GM12874 (cell line): Measurements from ENCODE around the gene PXMP2.

ENCODE experiments used
- TF ChIP-seq, protein P1 (sequence below): IDR thresholded peaks from 2 replicates; pipeline ENCODE4 v1.5.1; 2011; ENCODE audit warnings: low read depth, mild to moderate bottlenecking, control low read depth, low read length, moderate library complexity; ENCODE audit not compliant: insufficient read depth

PXMP2 gene

GRCh38 chr12:132672116-132672515 is 15.3 kb upstream of the PXMP2 start:
- TF ChIP-seq, protein P1, sequence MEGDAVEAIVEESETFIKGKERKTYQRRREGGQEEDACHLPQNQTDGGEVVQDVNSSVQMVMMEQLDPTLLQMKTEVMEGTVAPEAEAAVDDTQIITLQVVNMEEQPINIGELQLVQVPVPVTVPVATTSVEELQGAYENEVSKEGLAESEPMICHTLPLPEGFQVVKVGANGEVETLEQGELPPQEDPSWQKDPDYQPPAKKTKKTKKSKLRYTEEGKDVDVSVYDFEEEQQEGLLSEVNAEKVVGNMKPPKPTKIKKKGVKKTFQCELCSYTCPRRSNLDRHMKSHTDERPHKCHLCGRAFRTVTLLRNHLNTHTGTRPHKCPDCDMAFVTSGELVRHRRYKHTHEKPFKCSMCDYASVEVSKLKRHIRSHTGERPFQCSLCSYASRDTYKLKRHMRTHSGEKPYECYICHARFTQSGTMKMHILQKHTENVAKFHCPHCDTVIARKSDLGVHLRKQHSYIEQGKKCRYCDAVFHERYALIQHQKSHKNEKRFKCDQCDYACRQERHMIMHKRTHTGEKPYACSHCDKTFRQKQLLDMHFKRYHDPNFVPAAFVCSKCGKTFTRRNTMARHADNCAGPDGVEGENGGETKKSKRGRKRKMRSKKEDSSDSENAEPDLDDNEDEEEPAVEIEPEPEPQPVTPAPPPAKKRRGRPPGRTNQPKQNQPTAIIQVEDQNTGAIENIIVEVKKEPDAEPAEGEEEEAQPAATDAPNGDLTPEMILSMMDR, result no peak

DNA sequence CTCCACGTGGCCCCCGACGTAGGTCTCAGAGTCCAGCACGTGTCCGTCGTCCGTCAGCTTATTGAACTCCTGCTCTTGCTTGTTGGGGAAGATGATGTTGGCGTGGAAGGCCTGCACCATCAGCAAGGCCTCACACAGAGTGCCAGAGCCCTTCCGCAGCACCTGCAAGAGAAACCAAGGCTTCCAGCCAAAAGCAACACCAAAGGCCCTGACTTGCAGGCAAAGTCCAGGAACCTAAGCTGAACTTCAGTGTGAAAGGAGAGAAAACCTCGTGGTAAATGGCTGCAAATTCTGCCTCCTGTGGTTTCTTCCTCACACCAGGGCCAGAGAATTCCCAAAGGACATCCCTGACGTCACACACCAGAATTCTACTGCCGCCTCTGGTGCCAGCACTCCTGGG is 14.7 kb upstream of the PXMP2 start:
- TF ChIP-seq, protein P1, result no peak

- TF ChIP-seq, protein P1, result no peak
Measured at GRCh38 chr12:132673288-132674179, 13.9 kb upstream of the PXMP2 start.

DNA sequence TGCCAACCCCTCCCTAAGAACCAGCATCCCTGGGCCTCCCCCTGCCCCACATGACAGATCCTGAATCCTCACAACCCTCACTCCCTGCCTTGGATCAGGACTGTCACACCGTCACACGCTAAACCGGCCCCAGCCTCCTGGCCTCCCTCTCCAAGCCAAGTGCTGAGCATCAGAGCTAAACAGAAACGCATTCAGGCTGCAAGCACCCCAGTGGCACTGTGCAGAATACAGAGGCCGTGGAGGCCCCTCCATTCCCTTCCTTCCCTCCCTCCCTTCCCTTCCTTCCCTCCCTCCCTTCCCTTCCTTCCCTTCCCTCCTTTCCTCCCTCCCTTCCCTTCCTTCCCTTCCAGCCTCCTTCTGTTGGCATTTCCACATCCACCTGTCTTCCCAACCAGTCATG is 12.8 kb upstream of the PXMP2 start:
- TF ChIP-seq, protein P1, result no peak

DNA sequence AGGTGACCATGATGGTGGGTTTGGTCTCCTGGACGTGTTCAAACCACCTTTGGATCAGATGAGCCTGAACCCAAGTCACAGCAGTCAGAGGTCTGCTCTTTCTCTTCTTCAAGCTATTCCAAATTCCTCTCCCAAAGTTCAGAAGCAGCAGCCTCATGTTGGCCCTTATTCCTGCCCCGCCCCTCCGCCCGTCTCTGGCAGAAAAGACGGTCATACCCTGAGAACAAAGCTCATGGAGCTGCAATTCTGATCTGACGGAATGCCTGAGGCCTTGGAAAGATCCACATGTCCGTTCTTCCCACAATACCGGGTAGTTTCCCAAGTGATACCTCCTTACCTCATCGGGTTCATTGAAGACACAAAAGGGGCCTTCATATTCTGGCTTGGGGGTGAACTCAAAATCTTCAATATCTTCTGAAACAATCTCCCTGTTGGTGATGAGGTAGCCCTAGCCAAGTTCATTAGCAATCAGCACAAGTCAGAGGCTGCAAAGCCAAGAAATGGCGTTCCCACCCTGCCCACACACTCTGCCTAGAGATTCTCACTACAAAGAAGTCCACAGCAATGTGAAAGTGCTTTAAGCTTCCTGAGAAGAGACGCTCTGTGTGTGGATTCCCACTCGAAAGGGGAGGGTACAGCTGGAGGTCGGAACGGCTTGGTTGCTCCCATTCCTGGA is 11.5 kb upstream of the PXMP2 start:
- TF ChIP-seq, protein P1, result no peak

DNA sequence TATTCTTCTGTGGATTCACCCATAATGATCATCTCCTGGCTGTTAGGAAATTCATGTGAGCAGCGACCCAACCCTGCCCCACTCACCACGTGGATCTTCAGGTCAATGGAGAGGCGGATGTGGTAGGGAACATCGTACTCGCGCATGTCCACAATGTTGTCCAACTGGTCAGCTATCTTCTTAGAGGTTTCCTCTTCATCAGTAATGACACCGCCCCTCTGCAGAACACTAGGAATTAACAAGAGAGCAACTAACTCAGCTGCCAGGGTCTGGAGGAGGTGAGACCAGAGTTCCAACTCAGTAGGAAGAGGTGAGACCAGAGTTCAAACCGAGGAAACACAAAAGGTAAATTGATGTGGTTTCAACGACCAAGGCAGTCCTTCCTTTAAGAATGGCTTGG is 9.9 kb upstream of the PXMP2 start:
- TF ChIP-seq, protein P1, result no peak

DNA sequence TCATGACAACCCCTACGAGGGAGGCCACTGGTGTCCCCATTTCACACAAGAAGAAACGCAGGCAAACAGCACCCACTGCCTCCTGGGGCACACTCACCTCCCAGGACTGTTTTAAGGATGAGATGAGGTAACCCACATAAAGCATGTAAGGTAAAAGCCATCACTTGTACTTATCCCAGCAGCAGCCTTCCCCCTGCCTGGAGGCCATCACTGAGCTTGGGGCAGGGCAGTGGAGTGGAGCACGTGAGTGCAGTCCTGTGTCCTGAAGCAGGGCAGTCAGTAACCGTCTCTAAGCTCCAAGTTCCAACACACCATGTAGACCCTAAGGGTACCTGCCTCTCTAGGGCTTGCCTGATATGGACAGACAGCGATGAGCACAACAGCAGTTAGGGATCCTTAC is 2.0 kb upstream of the PXMP2 start:
- TF ChIP-seq, protein P1, result no peak
